ENCODE data around the gene MISFA. TPM values are rescaled to one million over a fixed set of nuclear protein-coding genes. Genes with fewer than 3 reads are reported as not detected.
A peak's percentile ranks its signal among the peaks of the same experiment; 100 is the strongest.

The MISFA gene
- total RNA-seq, 5 donors from 2014 or later (not counting 1 experiment from before 2014, with no cell fraction given) = 0.59 TPM; not detected in 4

DNA sequence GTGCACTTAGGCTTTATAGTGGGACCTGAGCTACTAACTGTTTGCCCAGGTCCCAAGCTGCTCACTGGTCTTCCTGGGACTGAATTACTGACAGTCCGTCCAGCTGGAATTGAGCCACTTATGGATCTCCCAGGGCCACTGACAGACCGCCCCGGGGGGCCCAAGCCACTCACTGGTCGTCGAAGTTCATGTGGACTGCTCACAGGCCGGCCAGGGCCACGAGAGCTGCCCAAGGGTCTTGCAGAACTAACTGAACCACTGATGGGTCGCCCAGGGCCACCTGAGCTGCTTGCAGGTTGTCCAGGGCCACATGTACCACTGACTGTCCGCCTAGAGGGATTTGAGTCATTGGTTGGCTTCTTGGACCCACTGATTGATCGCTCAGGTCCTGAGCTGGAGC, 15.1 kb downstream of the MISFA start:
- H3K9me3 Mint-ChIP-seq = no peaks in the 10 kb centered on the region
- no peak overlapping the region for H3K4me3 Mint-ChIP-seq
- H3K27ac Mint-ChIP-seq = no peak overlapping the region
- no peak overlapping the region for H3K4me3 ChIP-seq (ENCODE audit: control insufficient read depth in 1 of 2, extremely low read depth in 1 of 2, low read length in 1 of 2)
- ATAC-seq (replicated peaks in 1 of 4) = no peak
- no peak for DNase-seq
- peaks cover 42 to 47% (median 44%) of the 10 kb centered on the region in 3 donors for H3K4me1 Mint-ChIP-seq
- peaks cover 10 to 20% of the 10 kb centered on the region in 2 experiments for H3K4me1 ChIP-seq (ENCODE audit: control insufficient read depth in 1 of 2, extremely low read depth in 1 of 2, insufficient read depth in 2 of 2, low read length in 2 of 2)
- WGBS (ENCODE audit: insufficient coverage) = 97% methylated on average over 10 of the region's 10 CpGs
- H3K27me3 Mint-ChIP-seq = no peaks in the 10 kb centered on the region
- ChIA-PET CTCF (interaction anchor here in 1 of 2 donors (0.6 to 1.1 kb wide), 2 partner anchors 11 to 18 kb away, joined by 3 to 4 read pairs; no protein-coding TSS in a partner anchor), POLR2A (no interaction called here)
- no peak overlapping the region for H3K27ac ChIP-seq (ENCODE audit: low read length)
- H3K9me3 ChIP-seq = no peaks in the 10 kb centered on the region
- H3K36me3 ChIP-seq (ENCODE audit: control insufficient read depth in 2 of 2, extremely low read depth in 1 of 2, insufficient read depth in 1 of 2, low read length in 1 of 2) = peaks cover 8 to 42% of the 10 kb centered on the region in 2 donors
- H3K27me3 ChIP-seq (replicated peaks in 1 of 2; ENCODE audit: control insufficient read depth in 2 of 2, extremely low read depth in 1 of 2, insufficient read depth in 2 of 2, low read length in 1 of 2) = no peaks in the 10 kb centered on the region
- H3K36me3 Mint-ChIP-seq = peaks cover 44% of the 10 kb centered on the region

DNA sequence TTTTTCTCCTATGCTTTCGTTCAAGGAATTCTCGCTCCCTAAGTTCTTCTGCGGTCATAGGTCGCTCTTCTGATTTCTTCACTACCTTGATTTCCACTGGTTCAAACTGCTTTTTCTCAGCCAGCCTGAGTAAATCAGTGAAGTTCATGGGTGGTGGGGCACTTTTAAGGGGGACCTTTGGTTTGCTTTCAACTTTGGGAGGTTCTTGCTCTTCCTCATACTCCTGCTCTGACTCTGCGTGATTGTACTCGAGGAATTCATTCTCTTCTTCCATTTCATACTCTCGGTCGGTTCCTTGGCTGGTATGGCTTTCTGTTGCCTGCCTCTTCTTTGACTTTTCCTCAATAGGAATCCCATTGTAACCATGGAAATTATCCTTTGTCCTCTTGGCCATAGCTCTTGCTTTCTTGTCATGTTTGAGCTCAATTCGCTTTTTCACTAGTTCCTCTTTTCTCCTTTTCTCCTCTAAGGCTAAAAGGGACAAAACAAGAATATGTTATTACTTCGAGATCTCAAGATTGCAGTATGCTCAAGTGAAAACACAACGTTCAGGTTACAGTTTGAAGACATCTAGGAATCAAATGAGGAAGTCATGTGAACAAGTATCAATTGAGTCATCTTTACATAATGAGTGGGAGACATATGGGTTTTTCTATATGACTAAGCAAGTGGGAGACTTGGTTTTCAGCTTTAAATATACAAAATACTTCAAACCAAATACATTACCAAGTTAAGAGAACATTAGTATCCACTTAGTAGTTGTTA, 16.2 kb downstream of the MISFA start:
- POLR2A ChIA-PET = interaction anchor here (0.6 to 1.2 kb wide), 3 partner anchors 14 to 90 kb away, joined by 3 to 5 read pairs (median 4); no protein-coding TSS in a partner anchor
- no peak overlapping the region for H3K4me3 Mint-ChIP-seq
- no peak for DNase-seq

DNA sequence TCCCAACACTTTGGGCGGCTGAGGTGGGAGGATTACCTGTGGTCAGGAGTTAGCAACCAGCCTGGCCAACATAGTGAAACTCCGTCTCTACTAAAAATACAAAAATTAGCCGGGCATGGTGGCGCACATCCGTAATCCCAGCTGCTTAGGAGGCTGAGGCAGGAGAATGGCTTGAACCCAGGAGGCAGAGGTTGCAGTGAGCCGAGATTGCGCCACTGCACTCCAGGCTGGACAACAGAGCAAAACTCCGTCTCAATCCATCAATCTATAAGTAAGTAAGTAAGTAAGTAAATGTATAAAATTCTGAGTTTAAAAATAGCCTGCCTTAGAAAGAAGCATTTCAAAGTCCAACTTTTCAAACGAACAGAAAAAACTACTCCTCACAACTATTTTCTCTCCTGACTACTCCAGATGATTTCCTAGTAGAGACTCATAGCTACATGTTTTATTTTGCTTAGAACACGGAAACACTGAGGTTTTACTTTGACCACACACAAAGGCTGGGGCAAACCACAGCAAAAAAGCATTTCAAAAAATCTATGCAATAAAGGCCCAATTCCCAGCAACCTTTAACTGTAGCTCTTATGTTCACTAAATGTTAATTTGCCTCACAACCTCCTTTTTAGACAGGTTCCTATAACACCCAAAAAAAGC, 18.2 kb downstream of the MISFA start:
- Histone ChIP-seq H3K27ac (ENCODE audit: low read length) (peak overlapping the region; percentile 30), H3K36me3 (ENCODE audit: control insufficient read depth in 2 of 2, extremely low read depth in 1 of 2, insufficient read depth in 1 of 2, low read length in 1 of 2) (peaks cover 8 to 25% of the 10 kb centered on the region in 2 donors), H3K4me1 (ENCODE audit: control insufficient read depth in 1 of 2, extremely low read depth in 1 of 2, insufficient read depth in 2 of 2, low read length in 2 of 2) (peaks cover 10 to 31% of the 10 kb centered on the region in 2 experiments), H3K4me3 (ENCODE audit: control insufficient read depth in 1 of 2, extremely low read depth in 1 of 2, low read length in 1 of 2) (peak overlapping the region; percentile 16 to 18), H3K9me3 (no peaks in the 10 kb centered on the region), H3K27me3 (replicated peaks in 1 of 2; ENCODE audit: control insufficient read depth in 2 of 2, extremely low read depth in 1 of 2, insufficient read depth in 2 of 2, low read length in 1 of 2) (no peaks in the 10 kb centered on the region)
- H3K9me3 Mint-ChIP-seq = no peaks in the 10 kb centered on the region
- ChIA-PET POLR2A (interaction anchor here (0.5 to 1.4 kb wide), 8 partner anchors 12 to 224 kb away, joined by 3 to 8 read pairs (median 3); partner anchors contain the start of genes SPTY2D1 (in 2 of the 2), LDHA (in 1 of the 2), TSG101 (in 1 of the 2) and UEVLD (in 1 of the 2)), CTCF (interaction anchor here in 1 of 2 donors (0.6 to 1.0 kb wide), 8 partner anchors 11 to 262 kb away, joined by 3 to 5 read pairs (median 4); partner anchors contain the start of gene SPTY2D1)
- peak; percentile 60 to 94 (median 90) for ATAC-seq (replicated peaks in 1 of 4)
- no CpG with 5 or more reads among the region's 10 CpGs for WGBS (ENCODE audit: insufficient coverage)
- H3K4me1 Mint-ChIP-seq = peaks cover 58 to 67% (median 59%) of the 10 kb centered on the region in 3 donors
- H3K27me3 Mint-ChIP-seq = no peaks in the 10 kb centered on the region
- peaks cover 29% of the 10 kb centered on the region for H3K36me3 Mint-ChIP-seq
- peak overlapping the region; percentile 51 to 66 (median 57) for H3K4me3 Mint-ChIP-seq
- peak overlapping the region; percentile 30 to 60 for H3K27ac Mint-ChIP-seq
- DNase-seq = peak in 26 of 35 experiments; percentile 6 to 67 (median 24)

More for the DNA sequence above, 16.2 kb downstream of the MISFA start:
- no peaks in the 10 kb centered on the region for H3K9me3 ChIP-seq
- H3K27me3 Mint-ChIP-seq = no peaks in the 10 kb centered on the region
- CTCF ChIA-PET = no interaction called here
- WGBS (ENCODE audit: insufficient coverage) = 55% methylated on average over 5 of the region's 11 CpGs
- H3K4me3 ChIP-seq (ENCODE audit: control insufficient read depth in 1 of 2, extremely low read depth in 1 of 2, low read length in 1 of 2) = no peak overlapping the region
- no peak for ATAC-seq (replicated peaks in 1 of 4)
- peak overlapping the region; percentile 0 to 27 for H3K27ac Mint-ChIP-seq
- peaks cover 10 to 24% of the 10 kb centered on the region in 2 experiments for H3K4me1 ChIP-seq (ENCODE audit: control insufficient read depth in 1 of 2, extremely low read depth in 1 of 2, insufficient read depth in 2 of 2, low read length in 2 of 2)
- H3K36me3 Mint-ChIP-seq = peaks cover 38% of the 10 kb centered on the region
- H3K4me1 Mint-ChIP-seq = peaks cover 47 to 51% (median 48%) of the 10 kb centered on the region in 3 donors
- H3K27me3 ChIP-seq (replicated peaks in 1 of 2; ENCODE audit: control insufficient read depth in 2 of 2, extremely low read depth in 1 of 2, insufficient read depth in 2 of 2, low read length in 1 of 2) = no peaks in the 10 kb centered on the region
- H3K36me3 ChIP-seq (ENCODE audit: control insufficient read depth in 2 of 2, extremely low read depth in 1 of 2, insufficient read depth in 1 of 2, low read length in 1 of 2) = peaks cover 8 to 36% of the 10 kb centered on the region in 2 donors
- H3K27ac ChIP-seq (ENCODE audit: low read length) = peak overlapping the region; percentile 10
- H3K9me3 Mint-ChIP-seq = no peaks in the 10 kb centered on the region

DNA sequence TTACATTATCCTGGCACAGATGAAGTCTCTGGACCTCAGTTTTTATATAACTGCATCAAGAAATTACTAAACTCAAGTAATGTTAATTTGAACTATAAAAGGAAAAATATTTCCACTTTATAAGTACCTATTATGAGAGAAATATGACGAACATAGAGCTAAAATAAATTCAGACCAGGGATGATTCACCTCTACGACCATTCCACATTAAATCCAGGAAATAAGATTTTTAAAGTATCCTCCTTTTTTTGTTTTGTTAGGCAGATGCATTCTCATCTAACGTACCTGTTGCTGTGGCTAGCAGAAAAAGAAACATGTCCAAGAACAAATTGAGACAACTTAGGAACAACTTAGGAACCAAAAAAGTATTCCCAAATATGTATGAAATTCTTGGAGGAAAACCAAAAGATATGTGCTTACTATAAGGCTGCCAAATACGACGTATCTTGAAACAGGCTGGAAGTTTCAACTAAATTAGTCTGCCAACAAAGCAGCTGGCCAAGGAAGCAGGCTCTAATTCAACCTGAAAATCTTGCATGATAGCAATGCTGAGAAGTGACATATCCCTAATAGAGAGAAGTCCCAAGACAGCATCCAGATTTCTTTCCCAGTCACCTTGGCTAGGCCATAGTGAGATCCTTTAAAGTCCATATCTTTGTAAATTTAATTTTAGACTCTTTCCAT, 18.9 kb downstream of the MISFA start:
- H3K4me1 ChIP-seq (ENCODE audit: control insufficient read depth in 1 of 2, extremely low read depth in 1 of 2, insufficient read depth in 2 of 2, low read length in 2 of 2) = peaks cover 10 to 31% of the 10 kb centered on the region in 2 experiments
- H3K36me3 ChIP-seq (ENCODE audit: control insufficient read depth in 2 of 2, extremely low read depth in 1 of 2, insufficient read depth in 1 of 2, low read length in 1 of 2) = peaks cover 8 to 25% of the 10 kb centered on the region in 2 donors
- Mint-ChIP-seq H3K4me3 (peak overlapping the region; percentile 51 to 66 (median 57)), H3K36me3 (peaks cover 25% of the 10 kb centered on the region), H3K27me3 (no peaks in the 10 kb centered on the region), H3K9me3 (no peaks in the 10 kb centered on the region), H3K27ac (peak overlapping the region; percentile 30 to 60), H3K4me1 (peaks cover 55 to 72% (median 64%) of the 10 kb centered on the region in 3 donors)
- ATAC-seq (replicated peaks in 1 of 4) = no peak
- DNase-seq = no peak
- CTCF ChIA-PET = interaction anchor here (0.7 to 1.0 kb wide), 8 partner anchors 10 to 1797 kb away, joined by 3 to 5 read pairs (median 4); partner anchors contain the start of gene SPTY2D1 (in 1 of the 2)
- POLR2A ChIA-PET = interaction anchor here (0.5 to 1.4 kb wide), 6 partner anchors 11 to 92 kb away, joined by 3 to 8 read pairs (median 3); partner anchors contain the start of genes SPTY2D1 (in 1 of the 2), TSG101 (in 1 of the 2) and UEVLD (in 1 of the 2)
- H3K27me3 ChIP-seq (replicated peaks in 1 of 2; ENCODE audit: control insufficient read depth in 2 of 2, extremely low read depth in 1 of 2, insufficient read depth in 2 of 2, low read length in 1 of 2) = no peaks in the 10 kb centered on the region
- no peak overlapping the region for H3K4me3 ChIP-seq (ENCODE audit: control insufficient read depth in 1 of 2, extremely low read depth in 1 of 2, low read length in 1 of 2)
- peak overlapping the region; percentile 30 for H3K27ac ChIP-seq (ENCODE audit: low read length)
- no peaks in the 10 kb centered on the region for H3K9me3 ChIP-seq
- no CpG with 5 or more reads among the region's 5 CpGs for WGBS (ENCODE audit: insufficient coverage)

DNA sequence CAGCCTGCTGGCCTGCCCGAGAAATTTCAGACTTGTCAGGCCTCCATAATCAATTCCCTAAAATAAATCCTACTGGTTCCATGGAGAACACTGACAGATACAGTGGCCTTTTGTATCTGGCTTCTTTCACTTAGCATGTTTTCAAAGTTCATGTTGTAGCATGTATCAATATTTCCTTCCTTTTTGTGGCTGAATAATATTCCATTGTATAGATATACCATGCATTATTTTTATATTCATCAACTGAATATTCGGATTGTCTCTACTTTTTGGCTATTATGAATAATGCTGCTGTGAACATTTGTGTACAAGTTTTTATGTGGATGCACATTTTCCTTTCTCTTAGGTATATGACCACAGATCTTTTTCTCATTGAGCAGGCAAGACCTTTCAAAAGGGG, 24.1 kb downstream of the MISFA start:
- ChIA-PET CTCF (interaction anchor here in 1 of 2 donors (0.6 to 1.1 kb wide), 2 partner anchors 83 to 99 kb away, joined by 3 to 4 read pairs; no protein-coding TSS in a partner anchor), POLR2A (interaction anchor here (0.6 to 0.7 kb wide), 3 partner anchors 10 to 1785 kb away, joined by 4 read pairs; no protein-coding TSS in a partner anchor)
- peaks cover 15% of the 10 kb centered on the region for H3K36me3 Mint-ChIP-seq
- no peak overlapping the region for H3K27ac Mint-ChIP-seq
- Histone ChIP-seq H3K9me3 (no peaks in the 10 kb centered on the region), H3K36me3 (ENCODE audit: control insufficient read depth in 2 of 2, extremely low read depth in 1 of 2, insufficient read depth in 1 of 2, low read length in 1 of 2) (no peaks in the 10 kb centered on the region), H3K27ac (ENCODE audit: low read length) (no peak overlapping the region), H3K4me3 (ENCODE audit: control insufficient read depth in 1 of 2, extremely low read depth in 1 of 2, low read length in 1 of 2) (no peak overlapping the region), H3K4me1 (ENCODE audit: control insufficient read depth in 1 of 2, extremely low read depth in 1 of 2, insufficient read depth in 2 of 2, low read length in 2 of 2) (peaks cover 4 to 21% of the 10 kb centered on the region in 2 experiments), H3K27me3 (replicated peaks in 1 of 2; ENCODE audit: control insufficient read depth in 2 of 2, extremely low read depth in 1 of 2, insufficient read depth in 2 of 2, low read length in 1 of 2) (no peaks in the 10 kb centered on the region)
- H3K4me1 Mint-ChIP-seq = peaks cover 35 to 68% (median 58%) of the 10 kb centered on the region in 3 donors
- no peak for DNase-seq
- H3K9me3 Mint-ChIP-seq = peaks cover 0 to 7% (median 5%) of the 10 kb centered on the region in 3 donors
- H3K4me3 Mint-ChIP-seq = no peak overlapping the region
- WGBS (ENCODE audit: insufficient coverage) = no CpG with 5 or more reads among the region's 2 CpGs
- no peak for ATAC-seq (replicated peaks in 1 of 4)
- no peaks in the 10 kb centered on the region for H3K27me3 Mint-ChIP-seq
